SK-N-SH (cell line): ENCODE measurements around the gene TTC9C. TPM values are rescaled to one million over a fixed set of nuclear protein-coding genes. Genes with fewer than 3 reads are reported as not detected.
A peak's percentile ranks its signal among the peaks of the same experiment; 100 is the strongest.

Experiments used
- CTCF ChIA-PET: fragments of 300-600, 350-600 bp; formaldehyde crosslinking; extraction: SDS; loops from one replicate; lab custom pipeline; 2021; lab: Yijun Ruan, JAX
- POLR2A ChIA-PET: fragments of 350-600 bp; sonication (Branson Sonifier 250); formaldehyde crosslinking; extraction: SDS; loops from one replicate; lab custom pipeline; 2020; ENCODE audit warnings: antibody characterized with exemption, inconsistent platforms; lab: Yijun Ruan, JAX
- DNase-seq: peaks from one replicate; pipeline ENCODE4 v3.0.0; 2012
- H2AFZ ChIP-seq: fragments of 200-600 bp; sonication (generic); 2 replicates; pipeline ENCODE4 v1.8.1; 2016; ENCODE audit warnings: antibody characterized with exemption, mild to moderate bottlenecking, low read depth
- H3F3A ChIP-seq: fragments of 200-600 bp; sonication (generic); replicated peaks from 2 replicates; pipeline ENCODE3; 2016; ENCODE audit warnings: antibody characterized with exemption, mild to moderate bottlenecking; ENCODE audit not compliant: insufficient read depth
- H3K27ac ChIP-seq, 2 experiments: fragments of 200-500 bp in 1 of 2; fragments of 200-600 bp in 1 of 2; sonication (Bioruptor generic) in 1 of 2; sonication (generic), shearing (Covaris generic) in 1 of 2; 2 replicates each; pipeline versions ENCODE4 v1.5.1 to v1.6.1; 2014 to 2016; ENCODE audit warnings: low read depth in 2 of 2, inconsistent platforms in 1 of 2, low read length in 1 of 2, mild to moderate bottlenecking in 1 of 2, mixed read lengths in 1 of 2
- H3K27me3 ChIP-seq: fragments of 200-600 bp; sonication (generic), shearing (Covaris generic); 2 replicates; pipeline ENCODE4 v1.6.1; 2016; ENCODE audit warnings: mixed run types; ENCODE audit not compliant: insufficient read depth
- H3K36me3 ChIP-seq, 2 experiments: fragments of 200-500 bp in 1 of 2; fragments of 200-600 bp in 1 of 2; sonication (Bioruptor generic) in 1 of 2; sonication (generic) in 1 of 2; replicated peaks in 1 of 2; 2 replicates each; pipeline versions ENCODE3 to v1.5.1; 2014 to 2016; ENCODE audit warnings: low read length in 1 of 2, mild to moderate bottlenecking in 1 of 2; ENCODE audit not compliant: insufficient read depth in 2 of 2, control insufficient read depth in 1 of 2
- H3K4me1 ChIP-seq, 2 experiments: fragments of 200-500 bp in 1 of 2; fragments of 200-600 bp in 1 of 2; sonication (Bioruptor generic) in 1 of 2; sonication (generic), shearing (Covaris generic) in 1 of 2; 2 replicates each; pipeline versions ENCODE4 v1.5.1 to v1.6.1; 2014 to 2016; ENCODE audit warnings: low read depth in 1 of 2, low read length in 1 of 2, mixed run types in 1 of 2; ENCODE audit not compliant: insufficient read depth in 2 of 2, control insufficient read depth in 1 of 2
- H3K4me2 ChIP-seq: fragments of 200-600 bp; sonication (generic), shearing (Covaris generic); 2 replicates; pipeline ENCODE4 v1.6.1; 2017; ENCODE audit warnings: mixed run types
- H3K4me3 ChIP-seq, 2 experiments: fragments of 200-500 bp in 1 of 2; fragments of 200-600 bp in 1 of 2; sonication (Bioruptor generic) in 1 of 2; sonication (generic), shearing (Covaris generic) in 1 of 2; 2 replicates each; pipeline versions ENCODE4 v1.5.1 to v1.8.1; 2014 to 2016; ENCODE audit warnings: low read depth in 2 of 2, inconsistent platforms in 1 of 2, low read length in 1 of 2, mild to moderate bottlenecking in 1 of 2, mixed read lengths in 1 of 2, moderate library complexity in 1 of 2
- H3K79me2 ChIP-seq: fragments of 200-600 bp; sonication (generic); 2 replicates; pipeline ENCODE4 v1.8.1; 2017; ENCODE audit warnings: mild to moderate bottlenecking; ENCODE audit not compliant: insufficient read depth
- H3K9ac ChIP-seq: fragments of 200-600 bp; sonication (generic); 2 replicates; pipeline ENCODE4 v1.6.1; 2017; ENCODE audit warnings: mixed run types
- H3K9me2 ChIP-seq: fragments of 200-600 bp; sonication (generic); 2 replicates; pipeline ENCODE4 v1.6.1; 2017; ENCODE audit warnings: mixed run types
- H3K9me3 ChIP-seq: fragments of 200-600 bp; sonication (generic); 2 replicates; pipeline ENCODE4 v1.6.1; 2017; ENCODE audit warnings: mixed run types, mild to moderate bottlenecking, moderate library complexity
- H4K20me1 ChIP-seq: fragments of 200-600 bp; sonication (generic); 2 replicates; pipeline ENCODE4 v1.6.1; 2017; ENCODE audit warnings: mild to moderate bottlenecking, mixed run types; ENCODE audit not compliant: insufficient read depth
- CHD2 ChIP-seq: fragments of 150-350 bp; IDR thresholded peaks from 2 replicates; pipeline ENCODE4 v1.6.1; 2018; ENCODE audit warnings: low read length; ENCODE audit not compliant: partially characterized antibody
- EP300 ChIP-seq, 2 experiments: IDR thresholded peaks; 2 replicates each; pipeline versions ENCODE4 v1.4.0 to v1.6.1; 2012; ENCODE audit warnings: borderline replicate concordance in 1 of 2, low read depth in 1 of 2, low read length in 1 of 2
- FOXM1 ChIP-seq: IDR thresholded peaks from 2 replicates; pipeline ENCODE4 v1.4.0; 2012; ENCODE audit warnings: low read depth, mild to moderate bottlenecking
- RCOR1 ChIP-seq: fragments of 150-350 bp; IDR thresholded peaks from 2 replicates; pipeline ENCODE4 v1.6.1; 2017; ENCODE audit warnings: antibody characterized with exemption, low read length
- TAF1 ChIP-seq: IDR thresholded peaks from 2 replicates; pipeline ENCODE4 v1.6.1; 2012; ENCODE audit warnings: low read depth, mild to moderate bottlenecking, low read length, moderate library complexity, borderline replicate concordance
- USF1 ChIP-seq: IDR thresholded peaks from 2 replicates; pipeline ENCODE4 v1.4.0; 2012; ENCODE audit warnings: low read depth, borderline replicate concordance
- WGBS: methylation state at CpG from one replicate; pipeline ENCODE4 v1.1.6; 2017; ENCODE audit warnings: low lambda C conversion rate; 5-methylcytosine and 5-hydroxymethylcytosine counted together
- polyA plus RNA-seq, 3 experiments: library from polyadenylated mRNA; depleted of rRNA; stranded (reverse); fragments of >200 nt; gene quantifications; 2 replicates each; pipeline ENCODE4 v1.2.3, GENCODE V29; 2012
- TF ChIP-seq, protein P1 (sequence below): fragments of 200-600 bp; sonication (generic); IDR thresholded peaks from 2 replicates; pipeline ENCODE4 v1.6.1; 2017; ENCODE audit warnings: antibody characterized with exemption, mild to moderate bottlenecking, moderate library complexity

The TTC9C gene
- polyA plus RNA-seq, 1 of the 3 experiments (the other 2 are of a cell fraction): 31.3 TPM

DNA sequence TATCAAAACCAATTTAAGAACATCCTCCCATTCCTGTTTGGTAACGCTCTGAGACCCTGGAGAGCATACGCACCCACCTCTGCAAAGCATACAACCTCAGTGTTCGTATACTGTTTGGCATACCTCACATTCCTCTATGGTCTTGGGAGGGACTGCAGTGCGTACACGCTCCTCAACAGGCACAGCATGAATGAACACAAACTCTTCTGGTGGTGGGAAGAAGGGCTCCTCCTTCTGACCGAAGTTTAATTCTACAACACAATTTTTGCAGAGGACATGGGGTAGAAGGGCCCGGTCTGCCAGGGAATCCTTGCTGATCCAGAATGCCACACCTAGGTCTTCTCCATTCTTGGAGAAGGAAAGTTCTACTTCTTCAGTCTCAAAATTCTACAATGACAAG, 6.3 kb upstream of the TTC9C start:
- Histone ChIP-seq H3K4me2 (no peak overlapping the region), H3K4me1 (peaks cover 9 to 15% of the 10 kb centered on the region in 2 experiments; a peak in 3 of 4 replicates), H3K9ac (no peak overlapping the region), H3K9me3 (no peaks in the 10 kb centered on the region), H3K79me2 (peaks cover 98% of the 10 kb centered on the region), H3K4me3 (no peak overlapping the region), H3K9me2 (no peaks in the 10 kb centered on the region), H3F3A (peaks cover 22% of the 10 kb centered on the region), H3K36me3 (peaks cover 59 to 87% of the 10 kb centered on the region in 2 experiments), H4K20me1 (peaks cover 36% of the 10 kb centered on the region), H3K27ac (no peak overlapping the region), H3K27me3 (no peaks in the 10 kb centered on the region), H2AFZ (no peak overlapping the region)
- CTCF ChIA-PET: no interaction called here
- no peak for DNase-seq
- WGBS: 89% methylated on average over 7 of the region's 7 CpGs
- TF ChIP-seq TAF1: no peak
- TF ChIP-seq, protein P1, sequence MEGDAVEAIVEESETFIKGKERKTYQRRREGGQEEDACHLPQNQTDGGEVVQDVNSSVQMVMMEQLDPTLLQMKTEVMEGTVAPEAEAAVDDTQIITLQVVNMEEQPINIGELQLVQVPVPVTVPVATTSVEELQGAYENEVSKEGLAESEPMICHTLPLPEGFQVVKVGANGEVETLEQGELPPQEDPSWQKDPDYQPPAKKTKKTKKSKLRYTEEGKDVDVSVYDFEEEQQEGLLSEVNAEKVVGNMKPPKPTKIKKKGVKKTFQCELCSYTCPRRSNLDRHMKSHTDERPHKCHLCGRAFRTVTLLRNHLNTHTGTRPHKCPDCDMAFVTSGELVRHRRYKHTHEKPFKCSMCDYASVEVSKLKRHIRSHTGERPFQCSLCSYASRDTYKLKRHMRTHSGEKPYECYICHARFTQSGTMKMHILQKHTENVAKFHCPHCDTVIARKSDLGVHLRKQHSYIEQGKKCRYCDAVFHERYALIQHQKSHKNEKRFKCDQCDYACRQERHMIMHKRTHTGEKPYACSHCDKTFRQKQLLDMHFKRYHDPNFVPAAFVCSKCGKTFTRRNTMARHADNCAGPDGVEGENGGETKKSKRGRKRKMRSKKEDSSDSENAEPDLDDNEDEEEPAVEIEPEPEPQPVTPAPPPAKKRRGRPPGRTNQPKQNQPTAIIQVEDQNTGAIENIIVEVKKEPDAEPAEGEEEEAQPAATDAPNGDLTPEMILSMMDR: 0 out of 2 replicates have a peak, but pooled peaks have one; percentile 20
- POLR2A ChIA-PET: no interaction called here

- Histone ChIP-seq H2AFZ (no peak overlapping the region), H3K36me3 (peaks cover 51 to 66% of the 10 kb centered on the region in 2 experiments), H3K27me3 (no peaks in the 10 kb centered on the region), H3K4me2 (peak overlapping the region; percentile 93), H3K9me2 (no peaks in the 10 kb centered on the region), H3K79me2 (peaks cover 84% of the 10 kb centered on the region), H3K9ac (peak overlapping the region; percentile 88; the same call in 1 of the 2 replicates), H3K4me3 (peak overlapping the region; percentile 89 to 92), H3K27ac (no peak overlapping the region), H3K9me3 (no peaks in the 10 kb centered on the region), H3F3A (peaks cover 26% of the 10 kb centered on the region), H3K4me1 (peaks cover 9 to 15% of the 10 kb centered on the region in 2 experiments; a peak in 3 of 4 replicates), H4K20me1 (peaks cover 36% of the 10 kb centered on the region)
- WGBS: 56% methylated on average over 8 of the region's 8 CpGs
- CTCF ChIA-PET: interaction anchor here (1.0 to 1.9 kb wide), 4 partner anchors 30 to 133 kb away, joined by 3 to 6 read pairs (median 4); partner anchors contain the start of genes TMEM223 and TUT1
- no peak for DNase-seq
- POLR2A ChIA-PET: interaction anchor here (0.9 to 4.5 kb wide), 3 partner anchors 14 to 117 kb away, joined by 3 to 24 read pairs (median 3); no protein-coding TSS in a partner anchor
- TF ChIP-seq USF1 (no peak), FOXM1 (no peak), CHD2 (no peak), RCOR1 (no peak), EP300 (IDR thresholded peaks at IDR 0.05; ENCODE audit: borderline replicate concordance in 1 of 2, low read depth in 1 of 2, low read length in 1 of 2) (no peak)
These were observed 4.1 kb upstream of the TTC9C start for GRCh38 chr11:62724171-62724570.
